GM19467 (cell line): ENCODE results near the gene GINS1.
"Not testable (repeated sequence)": the region's sequence is repeated elsewhere in the genome, so short reads cannot be mapped to it uniquely, and the experiment has no call there.

Experiments
- ATAC-seq: cut with Tn5 transposase; IDR thresholded peaks from one replicate; pipeline ENCODE4 v1.9.1; 2021; ENCODE audit warnings: mild to moderate bottlenecking, moderate library complexity; ENCODE audit not compliant: unreplicated experiment

GINS1 gene

GRCh38 chr20:25473297-25473696 lies 65.8 kb downstream of the GINS1 start:
- not testable (repeated sequence) for ATAC-seq

GRCh38 chr20:25476106-25477013 lies 68.9 kb downstream of the GINS1 start:
- ATAC-seq: no peak

GRCh38 chr20:25477014-25477882 lies 69.8 kb downstream of the GINS1 start:
- no peak for ATAC-seq

GRCh38 chr20:25478889-25479568 lies 71.6 kb downstream of the GINS1 start:
- no peak for ATAC-seq

- ATAC-seq: no peak
These were observed 72.2 kb downstream of the GINS1 start for GRCh38 chr20:25479638-25480037.

- ATAC-seq: no peak
These were observed 72.7 kb downstream of the GINS1 start for GRCh38 chr20:25480156-25480555.

GRCh38 chr20:25480797-25481196 lies 73.3 kb downstream of the GINS1 start:
- no peak for ATAC-seq

- no peak for ATAC-seq
These were observed 73.9 kb downstream of the GINS1 start for GRCh38 chr20:25481235-25481917.

GRCh38 chr20:25481918-25482253 lies 74.4 kb downstream of the GINS1 start:
- no peak for ATAC-seq

- no peak for ATAC-seq
These were observed 76.1 kb downstream of the GINS1 start for GRCh38 chr20:25483431-25484132.

GRCh38 chr20:25484224-25484846 lies 76.9 kb downstream of the GINS1 start:
- no peak for ATAC-seq

GRCh38 chr20:25484911-25485511 lies 77.5 kb downstream of the GINS1 start:
- ATAC-seq: no peak

GRCh38 chr20:25485872-25486271 lies 78.4 kb downstream of the GINS1 start:
- ATAC-seq: no peak

- no peak for ATAC-seq
These were observed 78.9 kb downstream of the GINS1 start for GRCh38 chr20:25486377-25486776.

GRCh38 chr20:25487306-25487705 lies 79.8 kb downstream of the GINS1 start:
- ATAC-seq: no peak

GRCh38 chr20:25487975-25488374 lies 80.5 kb downstream of the GINS1 start:
- ATAC-seq: no peak

- ATAC-seq: no peak
These were observed 81.9 kb downstream of the GINS1 start for GRCh38 chr20:25489221-25489871.

GRCh38 chr20:25490656-25491445 lies 83.4 kb downstream of the GINS1 start:
- ATAC-seq: no peak
